A673 (cell line): ENCODE results near the gene MAS1L.

ENCODE experiments used
- CTCF ChIP-seq: fragments of 300-800, 200-600 bp; sonication (generic); conservative IDR thresholded peaks from 2 replicates; pipeline ENCODE4 v1.5.1; 2017; ENCODE audit warnings: low read depth, mild to moderate bottlenecking, antibody characterized with exemption, low read length, moderate library complexity, mixed read lengths
- EZH2 ChIP-seq: fragments of 200-600 bp; sonication (generic); IDR thresholded peaks from 2 replicates; pipeline ENCODE4 v1.6.1; 2017; ENCODE audit warnings: borderline replicate concordance, low read depth, mild to moderate bottlenecking, mixed read lengths, antibody characterized with exemption, low read length; ENCODE audit not compliant: poor library complexity, severe bottlenecking

DNA sequence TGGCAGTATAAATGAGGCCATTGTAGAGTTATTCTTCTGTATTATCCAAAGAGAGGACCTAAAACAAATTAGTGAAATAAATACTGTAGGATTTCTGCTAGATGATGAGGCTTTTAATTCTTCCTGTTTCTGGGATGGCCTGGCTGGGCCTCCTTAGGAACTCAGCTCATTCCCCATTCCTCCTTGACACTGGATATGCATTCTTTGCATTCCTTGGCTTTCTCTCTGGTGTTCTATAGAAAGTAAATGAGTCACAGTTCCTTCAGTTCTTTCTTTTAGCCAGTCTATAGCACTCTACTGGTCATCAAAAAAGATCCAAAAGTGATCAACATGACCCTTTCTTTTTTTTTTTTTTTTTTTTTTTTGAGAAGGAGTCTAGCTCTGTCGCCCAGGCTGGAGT lies 40.1 kb downstream of the MAS1L start:
- TF ChIP-seq CTCF (no peak), EZH2 (no peak)
